GM23248 (cell line): ENCODE measurements around the gene POC1A. TPM values are rescaled to one million over a fixed set of nuclear protein-coding genes. Genes with fewer than 3 reads are reported as not detected.

Source experiments
- DNase-seq: peaks from one replicate; pipeline ENCODE4 v3.0.0-alpha.2; 2015
- H2AFZ ChIP-seq: fragments of 200-600 bp; sonication (generic); 2 replicates; pipeline ENCODE4 v1.6.1; 2016; ENCODE audit warnings: antibody characterized with exemption
- H3F3A ChIP-seq: fragments of 200-600 bp; sonication (generic); 2 replicates; pipeline ENCODE4 v1.6.1; 2016; ENCODE audit warnings: mild to moderate bottlenecking, antibody characterized with exemption, mixed run types; ENCODE audit not compliant: insufficient read depth
- H3K27ac ChIP-seq: fragments of 200-600 bp; sonication (generic); 2 replicates; pipeline ENCODE4 v1.5.1; 2016; ENCODE audit warnings: mild to moderate bottlenecking
- H3K27me3 ChIP-seq: fragments of 200-600 bp; sonication (generic); replicated peaks from 2 replicates; pipeline ENCODE4 v1.6.1; 2016; ENCODE audit warnings: mild to moderate bottlenecking; ENCODE audit not compliant: insufficient read depth
- H3K36me3 ChIP-seq: fragments of 200-600 bp; sonication (generic); 2 replicates; pipeline ENCODE4 v1.6.1; 2016; ENCODE audit warnings: low read depth, mild to moderate bottlenecking
- H3K4me1 ChIP-seq: fragments of 200-600 bp; sonication (generic); 2 replicates; pipeline ENCODE4 v1.6.1; 2016; ENCODE audit warnings: mild to moderate bottlenecking; ENCODE audit not compliant: insufficient read depth
- H3K4me2 ChIP-seq: fragments of 200-600 bp; sonication (generic); one replicate; pipeline ENCODE4 v1.6.1; 2016; ENCODE audit warnings: mild to moderate bottlenecking; ENCODE audit not compliant: unreplicated experiment
- H3K4me3 ChIP-seq: fragments of 200-600 bp; sonication (generic); 2 replicates; pipeline ENCODE4 v1.5.1; 2016; ENCODE audit warnings: mild to moderate bottlenecking
- H3K79me2 ChIP-seq: fragments of 200-600 bp; sonication (generic); 2 replicates; pipeline ENCODE4 v1.6.1; 2016; ENCODE audit warnings: mild to moderate bottlenecking; ENCODE audit not compliant: insufficient read depth
- H3K9ac ChIP-seq: fragments of 200-600 bp; sonication (generic); 2 replicates; pipeline ENCODE4 v1.6.1; 2016; ENCODE audit warnings: mild to moderate bottlenecking
- H3K9me2 ChIP-seq: fragments of 200-600 bp; sonication (generic); 2 replicates; pipeline ENCODE4 v1.6.1; 2016; ENCODE audit warnings: mixed run types, mild to moderate bottlenecking, moderate library complexity; ENCODE audit not compliant: insufficient read depth
- H3K9me3 ChIP-seq: fragments of 200-600 bp; sonication (generic); one replicate; pipeline ENCODE4 v1.6.1; 2017; ENCODE audit warnings: low read depth
- H4K20me1 ChIP-seq: fragments of 200-600 bp; sonication (generic); 2 replicates; pipeline ENCODE4 v1.6.0; 2016; ENCODE audit not compliant: insufficient read depth
- EZH2 ChIP-seq: fragments of 200-600 bp; sonication (generic); IDR thresholded peaks from 2 replicates; pipeline ENCODE4 v1.6.1; 2018; ENCODE audit warnings: antibody characterized with exemption, mild to moderate bottlenecking; ENCODE audit not compliant: insufficient read depth, poor library complexity, severe bottlenecking
- EZH2phosphoT487 ChIP-seq: fragments of 200-600 bp; sonication (generic); IDR thresholded peaks from 2 replicates; pipeline ENCODE4 v1.6.1; 2018; ENCODE audit warnings: antibody characterized with exemption, moderate library complexity, mild to moderate bottlenecking, low read depth; ENCODE audit not compliant: insufficient read depth
- WGBS, 2 experiments: methylation state at CpG; one replicate each; pipeline ENCODE4 v1.1.6; 2015 to 2017; ENCODE audit warnings: low lambda C conversion rate in 2 of 2, low coverage in 1 of 2; ENCODE audit errors: missing lambda C conversion rate in 2 of 2; 5-methylcytosine and 5-hydroxymethylcytosine counted together
- in situ Hi-C: fragments of 300-500 bp; cut with MboI; formaldehyde crosslinking; loops from 2 replicates; pipeline ENCODE4 v1.15.0; 2020
- polyA plus RNA-seq: library from polyadenylated mRNA; unstranded; fragments of >200 nt; fragmentation: Nextera tagmentation; extraction: Ambion mirVana; gene quantifications from 2 replicates; pipeline ENCODE4 v1.2.1, GENCODE V29; 2016
- total RNA-seq: library from RNA; depleted of rRNA; stranded (reverse); fragments of >200 nt; shearing (Covaris generic); gene quantifications from 2 replicates; pipeline ENCODE4 v1.2.3, GENCODE V29; 2014

Gene POC1A
- total and polyA plus RNA-seq, 2 experiments from 2014 or later = 5.2 to 11.0 TPM

DNA sequence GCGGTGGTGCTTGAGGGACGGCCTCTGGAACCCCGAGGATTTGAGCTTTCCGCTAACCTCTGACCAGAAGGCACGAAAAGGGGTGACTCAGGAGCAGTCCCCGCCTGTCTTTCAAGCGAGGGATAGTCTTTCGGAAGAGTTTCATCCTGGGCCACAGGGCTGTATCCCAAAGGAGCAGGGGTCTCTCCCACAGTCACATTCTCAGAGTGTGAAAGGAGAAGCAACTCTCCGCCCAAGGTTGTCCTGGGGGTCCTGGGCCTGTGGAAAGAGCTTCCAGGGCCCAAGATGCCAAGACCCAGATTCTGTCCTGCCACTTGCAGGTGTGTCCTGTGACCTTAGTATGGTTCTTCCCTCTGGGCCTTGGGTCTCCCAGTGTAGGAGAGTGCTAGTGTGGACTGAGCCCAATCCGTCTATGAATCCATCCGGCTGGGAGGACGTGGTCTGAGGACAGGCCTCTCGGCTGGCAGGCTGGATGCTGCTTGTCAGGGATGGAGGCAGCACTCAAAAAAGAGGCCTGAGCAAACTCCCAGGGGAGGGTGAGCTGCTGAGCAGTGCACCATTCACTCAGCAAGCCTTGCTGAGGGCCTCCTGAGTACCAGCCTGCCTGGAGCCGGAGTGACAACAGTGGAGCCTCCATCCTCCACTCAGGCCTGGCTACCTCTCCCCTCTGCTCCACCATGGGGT is 96.3 kb downstream of the POC1A start:
- peaks cover 27% of the 10 kb centered on the region for H3K79me2 ChIP-seq
- H4K20me1 ChIP-seq = no peaks in the 10 kb centered on the region
- H3K27ac ChIP-seq = no peak overlapping the region
- H3K9ac ChIP-seq = peak overlapping the region; percentile 61
- peak; percentile 51 for DNase-seq
- H3K9me2 ChIP-seq = no peaks in the 10 kb centered on the region
- H3K9me3 ChIP-seq = no peaks in the 10 kb centered on the region
- no peak for TF ChIP-seq EZH2
- TF ChIP-seq EZH2phosphoT487 = no peak
- H3K27me3 ChIP-seq = no peaks in the 10 kb centered on the region
- in situ Hi-C loops = no loop called here
- H3K36me3 ChIP-seq = no peaks in the 10 kb centered on the region
- H3K4me3 ChIP-seq = peak overlapping the region; percentile 65
- H3K4me2 ChIP-seq = peak overlapping the region; percentile 65
- WGBS, 2 experiments = 64 to 68% methylated on average over 14 of the region's 14 CpGs
- peak overlapping the region; percentile 74 for H2AFZ ChIP-seq
- H3K4me1 ChIP-seq = peaks cover 23% of the 10 kb centered on the region
- H3F3A ChIP-seq = peaks cover 12% of the 10 kb centered on the region

DNA sequence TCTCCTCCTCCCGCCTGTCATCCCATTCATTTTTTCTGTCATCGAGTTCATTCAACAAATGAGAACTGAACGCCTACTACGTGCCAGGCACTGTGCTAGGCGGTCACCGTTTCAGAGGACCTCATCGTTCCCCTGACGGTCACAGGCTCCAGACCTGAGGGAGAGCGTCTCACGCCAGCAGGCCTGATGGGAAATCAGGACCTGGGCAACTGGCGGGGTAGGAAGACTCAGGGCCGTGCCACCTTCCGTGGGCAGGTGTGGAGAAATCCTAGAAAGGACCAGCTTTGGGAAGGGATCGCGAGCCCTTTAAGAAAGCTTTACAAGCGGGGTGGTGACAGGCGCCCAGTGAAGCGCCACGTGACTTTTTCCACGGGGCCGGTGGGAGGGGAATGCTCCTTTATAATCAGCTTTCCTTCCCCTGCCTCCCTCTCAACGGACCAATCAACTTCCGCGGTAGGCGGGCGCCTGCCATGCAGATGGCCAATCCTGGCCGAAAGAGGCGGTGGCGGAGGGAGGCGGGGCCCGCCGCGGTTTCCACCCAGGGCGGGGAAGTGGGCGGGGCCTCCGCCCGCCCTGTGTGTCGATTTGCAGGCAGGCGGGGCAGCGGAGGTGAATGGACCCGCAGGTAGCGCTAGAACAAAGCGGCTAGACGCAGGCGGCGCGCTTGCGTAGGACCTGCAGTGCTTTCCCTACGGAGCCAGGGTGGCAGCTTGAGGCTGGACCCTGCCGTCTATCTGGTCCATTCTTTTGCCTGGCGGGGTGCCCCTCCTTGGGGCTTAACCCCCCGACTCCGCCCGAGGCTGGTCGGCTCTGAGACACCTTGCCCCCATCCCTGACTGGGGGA is 97.0 kb downstream of the POC1A start:
- Histone ChIP-seq H3K9ac (peak overlapping the region; percentile 84), H3F3A (peaks cover 12% of the 10 kb centered on the region), H3K9me2 (no peaks in the 10 kb centered on the region), H3K4me3 (peak overlapping the region; percentile 74), H3K9me3 (no peaks in the 10 kb centered on the region), H3K36me3 (no peaks in the 10 kb centered on the region), H4K20me1 (no peaks in the 10 kb centered on the region), H3K79me2 (peaks cover 33% of the 10 kb centered on the region), H3K4me2 (peak overlapping the region; percentile 75), H3K27ac (peak overlapping the region; percentile 73), H3K27me3 (no peaks in the 10 kb centered on the region), H3K4me1 (peaks cover 24% of the 10 kb centered on the region), H2AFZ (peak overlapping the region; percentile 87)
- in situ Hi-C loops = no loop called here
- 1 to 2% methylated on average over 39 to 54 of the region's 55 CpGs for WGBS, 2 experiments
- peak; percentile 99 for DNase-seq
- TF ChIP-seq EZH2phosphoT487 = no peak
- no peak for TF ChIP-seq EZH2

DNA sequence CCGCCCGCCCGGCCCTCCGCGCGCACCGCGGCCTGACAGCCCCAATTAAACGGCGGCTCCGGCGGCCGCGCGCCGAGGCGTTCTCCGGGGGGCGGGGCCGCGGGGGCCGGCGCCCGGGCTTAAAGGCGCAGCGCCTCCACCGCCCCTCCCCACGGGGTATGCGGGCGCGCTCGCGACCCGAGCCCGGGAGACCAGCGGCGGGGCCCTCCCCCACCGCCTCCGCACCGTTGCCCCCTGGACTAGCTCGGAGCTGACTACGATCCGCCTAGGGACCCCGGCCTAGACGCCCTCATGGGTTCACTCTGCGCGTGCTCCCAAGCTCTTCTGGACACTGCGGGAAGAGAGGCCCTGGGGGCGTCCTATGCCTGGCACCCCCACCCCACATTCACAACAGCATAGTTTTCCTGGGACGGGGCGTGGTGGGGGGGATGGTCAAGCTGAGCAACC is 97.7 kb downstream of the POC1A start, which contains the start of gene DUSP7:
Gene DUSP7, minus strand, starts transcription at position 51 of the 447 bp plus-strand sequence. CDS start 205 bp downstream, outside the sequence.
- Histone ChIP-seq H3K4me1 (peaks cover 26% of the 10 kb centered on the region), H3K27me3 (no peaks in the 10 kb centered on the region), H3K4me2 (peak within 1 kb of the TSS; percentile 96), H3K27ac (peak within 1 kb of the TSS; percentile 91), H3K9ac (peak within 1 kb of the TSS; percentile 95), H4K20me1 (no peaks in the 10 kb centered on the region), H3K9me3 (no peaks in the 10 kb centered on the region), H3K9me2 (no peaks in the 10 kb centered on the region), H3K36me3 (no peaks in the 10 kb centered on the region), H3K79me2 (peaks cover 40% of the 10 kb centered on the region), H3K4me3 (peak within 1 kb of the TSS; percentile 82), H3F3A (peaks cover 12% of the 10 kb centered on the region), H2AFZ (peak within 1 kb of the TSS; percentile 87)
- 1 to 2% methylated on average over 12 to 36 of the region's 51 CpGs for WGBS, 2 experiments
- peak; percentile 85 for DNase-seq
- no peak for TF ChIP-seq EZH2
- no peak for TF ChIP-seq EZH2phosphoT487
- in situ Hi-C loops = no loop called here

DNA sequence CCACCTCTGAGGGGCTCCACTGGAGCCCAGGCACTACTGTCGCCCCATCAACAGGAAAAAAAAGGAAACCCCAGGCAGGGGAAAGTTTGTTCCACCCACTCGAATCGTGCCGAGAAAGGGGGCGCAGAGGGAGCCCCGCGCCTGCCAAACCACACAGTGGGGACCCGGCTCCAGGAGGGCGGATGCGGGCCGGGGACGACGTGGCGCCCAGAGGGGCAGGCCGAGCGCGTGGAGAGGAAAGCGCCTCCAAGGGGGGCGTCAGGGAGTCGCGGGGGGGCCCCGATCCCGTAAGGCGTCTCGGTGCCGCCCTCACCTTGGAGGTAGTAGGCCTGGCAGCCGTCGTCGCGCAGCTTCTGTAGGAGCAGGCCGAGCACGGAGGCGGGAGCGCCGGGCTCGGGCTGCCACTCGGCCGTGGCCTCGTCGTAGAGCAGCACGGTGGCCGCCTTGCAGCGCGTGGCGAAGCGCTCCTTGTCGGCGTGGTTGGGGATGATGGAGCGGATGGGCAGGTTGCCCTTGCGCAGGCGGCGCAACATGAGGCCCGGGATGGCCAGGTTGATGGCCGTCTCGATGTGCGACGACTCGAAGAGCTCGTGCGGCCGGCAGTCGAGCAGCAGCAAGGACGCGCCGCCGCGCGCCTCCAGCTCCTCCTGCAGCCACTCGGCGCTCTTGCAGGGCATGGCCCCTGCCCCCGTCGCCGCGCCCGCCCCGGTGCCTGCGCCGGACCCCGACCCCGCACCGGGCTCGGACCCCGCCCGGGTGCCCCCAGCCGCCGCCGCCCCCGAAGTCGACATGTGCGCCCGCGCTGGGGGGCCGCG is 98.5 kb downstream of the POC1A start:
- H3K4me3 ChIP-seq = peak overlapping the region; percentile 82
- H4K20me1 ChIP-seq = no peaks in the 10 kb centered on the region
- H3K79me2 ChIP-seq = peaks cover 48% of the 10 kb centered on the region
- peak; percentile 86 for DNase-seq
- no peaks in the 10 kb centered on the region for H3K27me3 ChIP-seq
- TF ChIP-seq EZH2phosphoT487 (no peak), EZH2 (no peak)
- peak overlapping the region; percentile 96 for H3K4me2 ChIP-seq
- 0 out of 2 replicates have a peak, but pooled peaks cover 2% of the 10 kb centered on the region for H3K36me3 ChIP-seq
- peak overlapping the region; percentile 91 for H3K27ac ChIP-seq
- in situ Hi-C loops = no loop called here
- peaks cover 12% of the 10 kb centered on the region for H3F3A ChIP-seq
- H3K9me3 ChIP-seq = no peaks in the 10 kb centered on the region
- peaks cover 26% of the 10 kb centered on the region for H3K4me1 ChIP-seq
- no peaks in the 10 kb centered on the region for H3K9me2 ChIP-seq
- peak overlapping the region; percentile 20 for H2AFZ ChIP-seq
- H3K9ac ChIP-seq = peak overlapping the region; percentile 95
- WGBS, 2 experiments = 0 to 2% methylated on average over 51 to 53 of the region's 94 CpGs
